Astrocyte of the cerebellum (primary cell): ENCODE measurements around the gene ARAP1.

Experiments used
- DNase-seq: peaks from one replicate; pipeline ENCODE4 v3.0.0-alpha.2; 2011; ENCODE audit warnings: low read depth
- H3K4me3 ChIP-seq: 2 replicates; pipeline ENCODE4 v1.5.1; 2011; ENCODE audit warnings: mild to moderate bottlenecking, low read depth, low read length, moderate library complexity
- CTCF ChIP-seq: IDR thresholded peaks from 2 replicates; pipeline ENCODE4 v1.5.1; 2012; ENCODE audit warnings: low read length, low read depth, moderate library complexity, mild to moderate bottlenecking; ENCODE audit errors: missing control alignments
- in situ Hi-C: cut with HindIII; loops from 2 replicates; pipeline ENCODE4 v1.10.0; 2017; ENCODE audit warnings: low sequenced_read_pairs

ARAP1 gene

GRCh38 chr11:72682238-72682857 lies 69.9 kb downstream of the ARAP1 start:
- H3K4me3 ChIP-seq: no peak overlapping the region
- DNase-seq: no peak
- no peak for TF ChIP-seq CTCF
- in situ Hi-C loops: no loop called here

DNA sequence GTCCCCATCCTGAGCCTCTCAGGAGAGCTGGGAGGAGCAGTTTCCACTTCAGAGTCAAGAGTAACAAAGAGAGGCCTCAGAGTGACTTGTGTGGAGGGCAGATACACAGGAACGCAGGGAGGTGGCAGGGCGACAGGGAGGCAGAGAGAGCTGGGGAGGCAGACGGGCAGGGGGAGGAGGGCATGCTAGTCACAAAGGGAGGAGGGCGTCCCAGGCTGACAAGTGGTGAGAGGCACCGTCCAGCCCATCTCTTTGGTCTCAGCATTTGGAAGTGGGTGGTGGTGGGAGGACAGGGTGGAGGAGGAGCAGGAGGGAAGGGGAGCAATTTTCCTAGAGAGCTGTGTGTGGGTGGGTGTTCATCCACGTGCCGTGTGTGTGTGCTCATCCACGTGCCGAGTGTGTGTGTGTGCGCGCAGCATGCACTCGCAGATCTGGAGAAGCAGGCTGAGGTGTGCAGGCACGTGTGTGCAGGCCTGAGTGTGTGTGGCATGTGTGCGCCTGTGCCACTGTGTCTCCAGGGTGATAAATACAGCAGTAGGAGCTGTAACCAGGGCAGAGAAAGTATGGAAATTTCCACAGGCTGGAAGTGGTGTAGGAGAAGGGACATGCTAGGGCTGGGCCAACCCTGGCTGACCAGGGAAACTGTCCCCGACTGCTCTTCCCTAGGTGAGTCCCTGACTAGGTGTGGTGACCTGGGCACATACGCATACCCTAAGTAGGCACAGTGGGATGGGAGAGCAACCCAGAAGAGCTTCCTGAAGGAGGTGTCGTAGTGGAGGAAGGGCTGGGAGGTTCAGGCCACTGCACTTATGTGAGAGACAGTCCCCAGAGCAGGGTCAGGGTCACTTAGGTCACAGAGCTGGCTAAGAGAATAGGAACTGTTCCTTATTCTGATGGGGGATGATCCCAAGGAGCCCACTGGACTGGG lies 70.7 kb downstream of the ARAP1 start:
- no peak for TF ChIP-seq CTCF
- in situ Hi-C loops: no loop called here
- no peak overlapping the region for H3K4me3 ChIP-seq
- DNase-seq: no peak

GRCh38 chr11:72680624-72681158 lies 71.5 kb downstream of the ARAP1 start:
- no peak for DNase-seq
- in situ Hi-C loops: no loop called here
- H3K4me3 ChIP-seq: no peak overlapping the region
- no peak for TF ChIP-seq CTCF

- DNase-seq: no peak
- no peak for TF ChIP-seq CTCF
- no peak overlapping the region for H3K4me3 ChIP-seq
- in situ Hi-C loops: no loop called here
Measured at GRCh38 chr11:72679869-72680268, 72.3 kb downstream of the ARAP1 start.

- no peak for TF ChIP-seq CTCF
- DNase-seq: no peak
- in situ Hi-C loops: no loop called here
- no peak overlapping the region for H3K4me3 ChIP-seq
Measured at GRCh38 chr11:72678524-72678923, 73.7 kb downstream of the ARAP1 start.

DNA sequence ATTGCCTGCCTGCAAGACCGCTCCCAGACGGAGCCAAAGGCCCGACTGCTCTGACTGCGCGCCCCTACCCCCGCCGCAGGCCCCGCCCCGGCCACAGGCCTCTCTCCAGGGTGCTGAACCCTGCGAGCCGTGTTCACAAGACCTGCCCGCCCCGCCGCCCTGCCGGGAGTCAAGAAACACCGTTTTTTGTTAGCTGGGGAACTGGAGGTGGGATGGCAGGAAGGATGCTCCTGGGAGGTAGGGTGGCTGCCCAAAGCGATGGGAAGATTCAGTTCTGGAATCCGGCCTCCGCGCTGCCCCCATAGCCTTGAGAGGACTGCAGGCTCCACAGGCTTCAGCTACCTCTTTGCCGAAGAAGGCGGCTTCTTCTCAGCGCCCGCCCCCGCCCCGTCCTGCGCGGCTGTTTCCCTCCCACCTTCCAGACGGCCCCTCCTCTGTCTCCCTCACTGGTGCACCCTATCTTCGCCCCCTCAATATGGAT lies 75.3 kb downstream of the ARAP1 start:
- no peak overlapping the region for H3K4me3 ChIP-seq
- TF ChIP-seq CTCF: no peak
- DNase-seq: no peak
- in situ Hi-C loops: no loop called here
